Measurements from ENCODE around the gene SLC6A9. TPM values are rescaled to one million over a fixed set of nuclear protein-coding genes. Genes with fewer than 3 reads are reported as not detected.
A peak's percentile ranks its signal among the peaks of the same experiment; 100 is the strongest.

Gene SLC6A9
- total RNA-seq, 1 experiment from 2014 or later: 12.8 TPM

GRCh38 chr1:44072204-44072603, 40.9 kb upstream of the SLC6A9 start:
- H3K4me3 ChIP-seq (replicated peaks in 1 of 2; ENCODE audit: low read depth in 1 of 2, low read length in 2 of 2): no peak overlapping the region
- H2AFZ ChIP-seq (ENCODE audit: low read depth, low read length, poor library complexity, severe bottlenecking): no peak overlapping the region
- H3K27ac ChIP-seq (ENCODE audit: low read depth, low read length): no peak overlapping the region
- H4K20me1 ChIP-seq (ENCODE audit: insufficient read depth): no peaks in the 10 kb centered on the region
- H3K4me2 ChIP-seq (ENCODE audit: low read length): peak overlapping the region; percentile 47
- H3K4me1 ChIP-seq (ENCODE audit: control insufficient read depth in 1 of 2, insufficient read depth in 2 of 2, low read length in 2 of 2): peaks cover 7 to 17% of the 10 kb centered on the region in 2 experiments
- intact Hi-C loops (cut with micrococcal nuclease): no loop called here
- ChIA-PET CTCF (no interaction called here), RAD21 (ENCODE audit: low non-redundant PET in 1 of 2, low total read pairs in 2 of 2, uncharacterized antibody in 2 of 2, unreplicated experiment in 2 of 2) (no interaction called here), POLR2A (interaction anchor here (0.8 to 1.1 kb wide), 2 partner anchors 15 to 570 kb away, joined by 3 read pairs; no protein-coding TSS in a partner anchor)
- H3K36me3 ChIP-seq (ENCODE audit: control insufficient read depth in 1 of 2, insufficient read depth in 2 of 2, low read length in 2 of 2): no peaks in the 10 kb centered on the region
- H3K27me3 ChIP-seq (ENCODE audit: insufficient read depth, low read length): no peaks in the 10 kb centered on the region
- DNase-seq (ENCODE audit: low read depth, low spot score) (peak; percentile 61), ATAC-seq (peak; percentile 81)
- no TSS peak for BruUV-seq (replicated peaks)
- no peaks in the 10 kb centered on the region for H3K9me3 ChIP-seq (ENCODE audit: control insufficient read depth in 1 of 2, insufficient read depth in 1 of 2, low read depth in 1 of 2, low read length in 2 of 2)
- no peaks in the 10 kb centered on the region for H3K79me2 ChIP-seq (ENCODE audit: insufficient read depth, low read length)
- TF ChIP-seq SIN3A (IDR thresholded peaks at IDR 0.05; ENCODE audit: low read depth) (no peak), ATF3 (IDR thresholded peaks at IDR 0.05) (no peak), MAX (IDR thresholded peaks at IDR 0.05) (0 out of 2 replicates have a peak, but pooled peaks have one; percentile 20), CBX3 (IDR thresholded peaks at IDR 0.05; ENCODE audit: low read depth) (0 out of 2 replicates have a peak, but pooled peaks have one; percentile 25), EGR1 (IDR thresholded peaks at IDR 0.05; ENCODE audit: low read depth) (peak; percentile 93), SRF (IDR thresholded peaks at IDR 0.05; ENCODE audit: low read depth) (no peak), EZH2 (IDR thresholded peaks at IDR 0.05) (no peak), POLR2A (IDR thresholded peaks at IDR 0.05; ENCODE audit: borderline replicate concordance, extremely low read depth, insufficient read depth, insufficient read length) (no peak), TCF7L2 (IDR thresholded peaks at IDR 0.05; ENCODE audit: borderline replicate concordance, extremely low read depth, insufficient read depth, insufficient read length) (no peak), EZH2phosphoT487 (IDR thresholded peaks at IDR 0.05; ENCODE audit: borderline replicate concordance) (no peak), JUND (IDR thresholded peaks at IDR 0.05) (peak; percentile 54), FOSL1 (IDR thresholded peaks at IDR 0.05; ENCODE audit: low read depth) (peak; percentile 73)
- no peaks in the 10 kb centered on the region for H3K9me2 ChIP-seq (ENCODE audit: insufficient read depth)
- no peak overlapping the region for H3K9ac ChIP-seq (ENCODE audit: low read length)

Data from HCT116 (cell line).